NCI-H82 treated with DMSO at 0.1 percent for 48 hours (cell line): ENCODE data around the gene PCDH10.

Source experiments
- DNase-seq: peaks from one replicate; lab custom pipeline; 2025; ENCODE audit not compliant: unreplicated experiment; lab: John Stamatoyannopoulos, UW

PCDH10 gene

GRCh38 chr4:133149364-133149695, 236 bp downstream of the PCDH10 start:
- DNase-seq: no peak

GRCh38 chr4:133149932-133150471, 908 bp downstream of the PCDH10 start:
- DNase-seq: no peak

GRCh38 chr4:133150486-133151340, 1.6 kb downstream of the PCDH10 start:
- no peak for DNase-seq

GRCh38 chr4:133151341-133151690, 2.2 kb downstream of the PCDH10 start:
- no peak for DNase-seq

- no peak for DNase-seq
Measured at GRCh38 chr4:133151691-133152329, 2.7 kb downstream of the PCDH10 start.

GRCh38 chr4:133152330-133152821, 3.3 kb downstream of the PCDH10 start:
- no peak for DNase-seq

- DNase-seq: no peak
Measured at GRCh38 chr4:133152831-133153481, 3.9 kb downstream of the PCDH10 start.

- no peak for DNase-seq
Measured at GRCh38 chr4:133154725-133155124, 5.6 kb downstream of the PCDH10 start.

GRCh38 chr4:133156096-133156495, 7.0 kb downstream of the PCDH10 start:
- DNase-seq: no peak

GRCh38 chr4:133156556-133156955, 7.5 kb downstream of the PCDH10 start:
- DNase-seq: no peak

GRCh38 chr4:133157460-133158160, 8.5 kb downstream of the PCDH10 start:
- DNase-seq: no peak

- DNase-seq: no peak
Measured at GRCh38 chr4:133160853-133161252, 11.8 kb downstream of the PCDH10 start.

- DNase-seq: no peak
Measured at GRCh38 chr4:133161570-133162295, 12.6 kb downstream of the PCDH10 start.

- no peak for DNase-seq
Measured at GRCh38 chr4:133162941-133163340, 13.8 kb downstream of the PCDH10 start.

GRCh38 chr4:133178956-133179355, 29.9 kb downstream of the PCDH10 start:
- DNase-seq: no peak

- DNase-seq: no peak
Measured at GRCh38 chr4:133186210-133186609, 37.1 kb downstream of the PCDH10 start.

GRCh38 chr4:133186845-133187244, 37.8 kb downstream of the PCDH10 start:
- no peak for DNase-seq

- no peak for DNase-seq
Measured at GRCh38 chr4:133188433-133189146, 39.5 kb downstream of the PCDH10 start.

- no peak for DNase-seq
Measured at GRCh38 chr4:133189147-133189517, 40.0 kb downstream of the PCDH10 start.

- no peak for DNase-seq
Measured at GRCh38 chr4:133190098-133190497, 41.0 kb downstream of the PCDH10 start.
